GM18907 (cell line): ENCODE data around the gene APOL5.
"Not testable (repeated sequence)": the region's sequence is repeated elsewhere in the genome, so short reads cannot be mapped to it uniquely, and the experiment has no call there.

ENCODE experiments used
- ATAC-seq: cut with Tn5 transposase; IDR thresholded peaks from one replicate; pipeline ENCODE4 v1.9.1; 2021; ENCODE audit warnings: mild to moderate bottlenecking, moderate library complexity; ENCODE audit not compliant: unreplicated experiment

APOL5 gene

DNA sequence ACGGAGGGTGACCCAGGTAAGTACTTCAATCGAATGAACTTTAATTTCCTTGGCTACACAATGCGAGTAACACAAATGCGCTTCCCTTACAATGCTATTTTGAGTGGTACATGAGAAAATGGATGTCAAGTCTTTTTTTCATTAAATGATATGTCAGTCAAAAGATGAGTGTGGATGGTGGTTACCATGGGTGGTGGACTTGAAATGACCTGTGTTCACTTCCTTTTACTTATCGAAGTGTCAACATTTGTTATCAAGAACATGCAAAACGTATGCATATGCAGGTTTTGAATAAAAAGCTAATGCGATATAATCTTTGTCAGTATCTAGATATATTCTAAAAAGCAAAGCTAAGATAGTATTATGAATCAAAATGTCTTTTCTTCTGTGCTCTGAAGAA is 8.8 kb upstream of the APOL5 start:
- no peak for ATAC-seq

DNA sequence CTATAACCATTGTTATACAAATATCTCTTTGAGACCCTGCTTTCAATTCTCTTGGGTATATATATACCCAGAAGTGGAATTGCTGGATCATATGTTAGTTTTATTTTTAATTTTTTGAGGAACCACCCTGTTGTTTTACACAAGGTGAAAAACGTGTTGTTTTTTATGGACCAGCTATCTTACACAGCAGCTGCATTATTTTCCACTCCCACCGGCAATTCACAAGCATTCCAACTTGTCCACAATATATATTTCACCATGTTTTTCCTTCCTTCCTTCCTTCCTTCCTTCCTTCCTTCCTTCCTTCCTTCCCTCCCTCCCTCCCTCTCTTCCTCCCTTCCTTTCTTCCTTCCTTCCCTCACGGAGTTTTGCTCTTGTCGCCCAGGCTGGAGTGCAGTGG is 6.3 kb upstream of the APOL5 start:
- ATAC-seq, result no peak

DNA sequence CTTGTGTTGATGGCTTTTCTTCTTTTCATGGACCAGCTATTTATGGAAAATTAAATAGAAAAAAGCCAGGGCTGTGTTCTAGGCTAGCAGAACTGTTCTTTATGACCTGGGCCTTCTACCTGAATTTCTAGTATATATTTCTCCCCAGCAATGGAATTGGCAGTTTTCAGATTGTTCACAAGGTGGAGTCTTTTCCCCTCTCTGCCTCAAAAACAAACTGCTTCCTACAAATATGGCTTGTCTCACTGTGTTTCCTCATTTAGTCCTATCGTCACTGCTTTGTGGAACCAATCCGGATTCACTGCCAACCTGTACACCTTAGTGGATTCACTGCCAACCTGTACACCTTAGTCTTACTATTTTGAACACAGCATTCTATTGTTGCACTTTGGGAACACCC is 5.0 kb upstream of the APOL5 start:
- no peak for ATAC-seq

DNA sequence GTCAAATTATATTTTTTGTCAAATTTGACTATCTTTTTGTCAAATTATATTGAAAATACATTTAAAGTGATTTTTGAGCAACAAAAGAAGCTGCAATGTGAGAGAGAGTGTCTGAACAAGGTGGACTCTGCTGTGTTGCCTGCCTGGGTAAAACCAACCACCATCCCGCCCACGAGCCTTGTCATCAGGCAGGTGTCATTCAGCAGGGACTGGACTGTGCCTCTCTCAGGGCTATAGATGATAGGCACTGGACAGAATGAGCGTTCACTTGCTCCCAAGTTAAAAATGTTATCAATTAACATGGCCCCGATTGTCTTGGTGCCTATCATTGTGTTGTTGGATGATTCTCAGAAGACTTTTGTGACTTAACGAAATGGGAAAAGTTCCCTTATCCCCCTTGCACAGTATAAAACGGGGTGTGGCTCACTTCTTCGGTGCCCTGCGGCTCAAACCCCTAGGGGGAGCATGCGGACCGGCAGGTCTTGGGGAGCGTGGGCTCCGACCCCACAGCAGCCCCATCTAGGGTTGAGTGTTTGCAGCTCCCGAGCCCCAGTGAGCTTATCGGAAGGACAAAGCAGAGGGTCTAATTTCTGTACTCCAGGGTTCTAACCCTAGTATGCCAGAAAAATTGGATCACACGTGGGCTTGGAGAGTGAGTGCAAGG is 1.7 kb downstream of the APOL5 start:
- no peak for ATAC-seq

DNA sequence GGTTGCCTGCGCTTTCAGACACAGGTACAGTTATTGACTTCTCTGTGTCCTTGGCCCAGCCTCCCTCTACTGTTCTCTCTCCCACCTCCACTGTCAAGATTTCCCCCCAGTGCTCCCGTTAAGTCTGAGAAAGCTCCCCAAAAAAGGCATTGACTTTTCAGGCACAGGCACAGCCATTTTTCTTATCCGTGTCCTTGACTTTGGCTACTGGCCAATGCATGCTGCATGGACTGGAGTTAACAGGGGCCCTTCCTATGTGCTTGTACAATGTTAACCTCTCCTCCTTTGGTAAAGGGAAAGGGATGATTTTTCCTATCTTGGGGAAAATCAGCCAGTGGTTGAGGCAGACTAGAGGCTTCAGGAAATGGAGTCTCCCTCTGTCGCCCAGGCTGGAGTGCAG is 4.3 kb downstream of the APOL5 start:
- no peak for ATAC-seq

DNA sequence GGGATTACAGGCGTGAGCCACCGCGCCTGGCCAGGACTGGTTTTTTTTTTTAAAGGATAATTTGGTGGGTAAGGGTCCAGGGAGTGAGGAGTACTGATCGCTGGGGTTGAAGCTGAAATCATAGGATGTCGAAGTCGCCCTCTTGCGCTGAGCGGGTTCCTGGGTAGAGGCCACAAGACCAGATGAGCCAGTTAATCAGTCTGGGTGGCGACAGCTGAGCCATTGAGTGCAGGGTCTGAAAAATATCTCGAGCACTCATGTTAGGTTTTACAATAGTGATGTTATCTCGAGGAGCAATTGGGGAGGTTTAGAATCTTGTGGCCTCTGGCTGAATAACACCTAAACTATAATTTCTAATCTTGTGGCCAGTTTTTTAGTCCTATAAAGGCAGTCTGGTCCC is 7.8 kb downstream of the APOL5 start:
- ATAC-seq, result no peak

DNA sequence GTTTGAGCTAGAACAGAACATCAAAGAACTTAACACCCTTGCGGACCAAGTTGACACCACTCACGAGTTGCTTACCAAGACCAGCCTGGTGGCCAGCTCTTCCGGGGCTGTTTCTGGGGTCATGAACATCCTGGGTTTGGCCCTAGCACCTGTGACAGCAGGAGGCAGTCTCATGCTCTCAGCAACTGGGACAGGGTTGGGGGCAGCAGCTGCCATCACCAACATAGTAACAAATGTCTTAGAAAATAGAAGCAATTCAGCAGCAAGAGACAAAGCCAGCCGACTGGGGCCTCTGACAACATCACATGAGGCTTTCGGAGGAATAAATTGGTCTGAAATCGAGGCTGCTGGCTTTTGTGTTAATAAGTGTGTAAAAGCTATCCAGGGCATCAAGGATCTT is 8.7 kb downstream of the APOL5 start:
- no peak for ATAC-seq

DNA sequence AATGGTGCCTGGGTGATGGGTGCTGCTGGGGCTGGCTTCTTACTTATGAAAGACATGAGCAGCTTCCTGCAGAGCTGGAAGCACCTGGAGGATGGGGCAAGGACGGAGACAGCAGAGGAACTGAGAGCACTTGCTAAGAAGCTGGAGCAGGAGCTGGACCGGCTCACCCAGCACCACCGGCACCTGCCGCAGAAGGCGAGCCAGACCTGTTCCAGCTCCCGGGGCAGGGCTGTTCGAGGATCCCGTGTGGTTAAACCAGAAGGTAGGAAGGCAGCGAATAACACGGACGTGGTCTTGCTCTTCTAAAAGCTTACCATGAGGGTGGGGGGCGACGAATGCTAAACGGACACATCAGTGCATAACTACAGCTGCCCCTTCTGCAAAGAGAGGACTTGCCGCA is 9.3 kb downstream of the APOL5 start:
- ATAC-seq, result no peak

DNA sequence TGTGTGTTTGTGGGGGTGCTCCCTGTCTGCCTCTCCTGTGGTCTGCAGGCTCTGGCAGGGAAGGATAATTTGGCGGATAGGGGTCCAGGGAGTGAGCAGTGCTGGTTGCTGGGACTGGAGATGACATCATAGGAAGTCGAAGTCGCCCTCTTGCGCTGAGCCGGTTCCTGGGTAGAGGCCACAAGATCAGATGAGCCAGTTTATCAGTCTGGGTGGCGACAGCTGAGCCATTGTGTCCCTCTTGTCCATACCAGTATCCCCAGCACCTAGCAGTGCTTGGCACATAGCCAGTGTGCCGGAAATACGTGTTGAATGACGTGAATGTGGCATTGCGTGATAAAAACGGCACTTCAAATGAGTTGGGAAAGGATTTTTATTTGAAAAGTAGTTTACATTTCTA is 9.8 kb downstream of the APOL5 start:
- ATAC-seq, result no peak

DNA sequence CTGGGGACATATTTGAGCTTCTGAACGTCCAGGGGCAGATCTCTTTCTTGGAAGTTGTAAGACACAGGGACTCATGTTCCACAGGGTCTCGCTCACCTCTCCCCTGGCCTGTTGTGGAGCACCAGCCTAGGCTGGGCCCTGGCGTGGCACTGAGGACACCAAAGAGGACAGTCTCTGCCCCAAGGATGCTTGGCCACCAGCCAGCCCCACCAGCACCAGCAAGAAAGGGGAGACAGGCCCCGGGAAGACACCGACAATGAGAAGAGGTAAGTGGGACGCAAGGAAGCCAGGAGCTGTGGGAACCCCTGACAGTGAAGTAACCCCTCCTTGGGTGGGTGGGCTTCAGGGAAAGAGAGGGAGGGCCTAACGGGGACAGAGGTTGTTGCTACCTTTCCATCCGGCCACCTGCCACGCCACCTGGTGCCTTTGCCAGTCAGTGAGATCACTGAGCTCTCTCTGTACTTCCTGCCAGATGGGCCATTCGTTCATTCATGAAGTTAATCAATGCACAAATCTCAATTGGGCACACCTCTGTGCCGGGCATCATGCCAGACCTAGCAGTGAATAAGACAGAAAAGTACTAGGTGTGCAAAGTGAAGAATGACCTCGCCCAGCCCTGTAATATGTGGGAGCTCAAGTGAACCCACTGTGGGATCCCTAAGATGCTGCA is 11.1 kb downstream of the APOL5 start:
- ATAC-seq, result no peak

DNA sequence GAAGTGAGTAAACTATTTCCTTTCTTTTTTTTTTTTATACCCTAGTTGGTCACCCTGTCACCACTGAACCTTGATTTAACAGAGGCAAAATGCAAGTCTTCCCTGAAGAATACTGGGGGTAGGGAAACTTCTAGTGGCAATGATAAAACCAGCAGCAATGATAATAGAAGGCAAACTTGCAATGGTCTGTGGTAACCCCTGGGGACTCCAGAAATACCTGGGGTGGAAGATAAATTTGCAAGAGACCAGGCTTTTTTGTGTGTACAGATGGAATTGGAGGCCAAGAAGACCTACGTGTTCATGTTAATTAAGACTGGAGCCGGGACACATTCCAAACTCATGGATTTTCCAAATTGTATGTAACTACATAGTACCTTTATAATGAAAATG is 11.6 kb downstream of the APOL5 start:
- ATAC-seq, result no peak

DNA sequence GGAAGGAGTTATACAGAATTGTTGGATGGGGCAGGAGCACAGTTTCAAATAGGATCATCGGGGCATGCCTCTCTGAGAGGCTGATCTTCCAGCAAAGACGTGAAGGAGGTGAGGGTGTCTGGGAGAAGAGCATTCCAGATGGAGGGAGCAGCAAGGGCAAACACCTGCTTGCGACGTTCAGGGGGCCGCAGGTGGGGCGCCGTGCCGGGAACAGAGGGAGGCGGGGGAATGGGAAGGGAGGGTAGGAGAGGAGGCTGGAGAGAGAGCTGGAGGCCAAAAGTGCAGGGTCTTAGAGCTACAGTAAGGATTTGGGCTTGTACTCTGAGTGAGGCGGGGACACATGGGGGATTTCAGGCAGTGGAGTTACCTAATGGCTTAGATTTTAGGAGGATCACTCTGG is 13.6 kb downstream of the APOL5 start:
- ATAC-seq, result no peak

DNA sequence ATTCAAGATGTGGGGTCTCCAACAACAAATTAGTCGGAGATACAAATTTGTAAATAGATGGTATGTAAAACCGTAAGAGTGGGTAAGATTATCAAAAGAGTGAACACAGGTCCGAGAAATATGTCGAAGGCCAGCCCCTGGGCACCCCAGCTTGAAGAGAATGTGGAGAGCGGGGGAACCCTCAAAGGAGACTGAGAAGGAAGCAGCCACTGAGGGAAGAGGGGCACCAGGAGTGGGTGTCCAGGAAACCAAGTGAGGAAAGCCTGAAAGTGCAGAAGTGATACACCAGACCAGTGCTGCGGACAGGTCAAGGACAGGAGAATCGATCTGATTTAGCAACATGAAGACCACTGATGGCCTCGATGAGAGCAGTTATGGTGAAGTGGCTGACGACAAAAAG is 14.4 kb downstream of the APOL5 start:
- no peak for ATAC-seq

DNA sequence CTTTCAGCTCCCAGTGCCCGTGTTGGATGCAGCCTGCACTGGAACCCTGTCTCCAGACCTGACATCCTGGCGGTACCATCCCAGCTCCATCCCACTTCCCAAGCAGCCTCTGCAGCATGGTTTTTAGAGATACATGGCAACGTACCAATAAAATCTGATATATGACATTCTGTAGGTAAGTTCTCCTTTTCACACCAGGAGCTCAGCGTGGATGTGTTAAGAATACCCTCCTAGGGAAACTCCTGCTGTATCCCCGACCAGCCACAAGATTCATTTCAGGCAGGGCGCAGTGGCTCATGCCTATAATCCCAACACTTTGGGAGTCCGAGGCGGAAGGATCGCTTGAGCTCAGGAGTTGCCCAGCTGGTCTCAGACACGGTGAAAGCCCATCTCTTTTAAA is 15.4 kb downstream of the APOL5 start:
- ATAC-seq, result no peak

DNA sequence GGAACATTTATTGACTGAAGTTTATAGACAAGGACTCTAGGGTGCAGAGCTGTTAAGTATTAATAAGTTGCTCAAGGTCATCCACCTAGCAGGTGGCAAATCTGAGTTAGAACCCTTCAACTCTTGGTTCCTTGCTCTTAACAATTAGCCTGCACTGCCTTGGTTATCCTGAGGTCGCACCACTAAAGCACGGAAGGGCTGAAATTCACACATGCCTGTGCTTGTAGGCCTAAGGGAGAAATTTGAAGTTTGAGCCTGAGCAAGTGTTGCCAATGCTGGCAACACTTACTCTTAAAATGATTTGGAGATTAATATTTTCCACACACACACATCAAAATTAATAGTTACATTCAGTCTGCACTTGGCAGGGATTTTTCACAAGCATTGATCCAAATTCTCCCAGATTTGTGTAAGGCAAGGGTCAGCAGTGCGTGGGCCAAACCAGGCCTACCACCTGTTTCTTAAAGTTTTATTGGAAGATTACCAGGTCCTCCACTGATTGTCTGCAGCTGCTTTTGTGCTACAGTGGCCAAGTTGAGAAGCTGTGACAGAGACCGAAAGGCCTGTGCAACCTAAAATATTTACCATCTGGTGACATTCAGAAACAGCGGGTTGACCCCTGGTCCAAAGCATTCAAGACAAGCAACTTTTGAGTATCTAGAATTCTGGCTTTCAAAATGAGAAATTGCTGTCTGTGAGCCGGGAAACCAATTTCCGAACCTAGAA is 16.3 kb downstream of the APOL5 start:
- no peak for ATAC-seq

DNA sequence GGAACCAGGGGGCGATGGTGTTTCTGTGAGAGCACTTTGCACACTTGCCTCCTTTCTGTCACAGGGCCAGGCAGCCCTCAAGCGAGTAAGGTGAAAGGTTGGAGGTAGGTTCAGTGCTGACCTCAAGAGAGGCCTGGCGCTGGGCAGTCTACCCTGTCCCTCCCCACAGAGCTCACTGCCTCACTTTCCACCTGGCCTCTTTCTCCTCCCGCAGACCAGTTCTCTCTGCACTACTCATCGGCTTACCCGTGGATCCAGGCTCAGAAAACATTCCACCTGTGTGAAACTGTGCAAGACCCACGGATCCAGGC is 16.8 kb downstream of the APOL5 start:
- ATAC-seq, result no peak

DNA sequence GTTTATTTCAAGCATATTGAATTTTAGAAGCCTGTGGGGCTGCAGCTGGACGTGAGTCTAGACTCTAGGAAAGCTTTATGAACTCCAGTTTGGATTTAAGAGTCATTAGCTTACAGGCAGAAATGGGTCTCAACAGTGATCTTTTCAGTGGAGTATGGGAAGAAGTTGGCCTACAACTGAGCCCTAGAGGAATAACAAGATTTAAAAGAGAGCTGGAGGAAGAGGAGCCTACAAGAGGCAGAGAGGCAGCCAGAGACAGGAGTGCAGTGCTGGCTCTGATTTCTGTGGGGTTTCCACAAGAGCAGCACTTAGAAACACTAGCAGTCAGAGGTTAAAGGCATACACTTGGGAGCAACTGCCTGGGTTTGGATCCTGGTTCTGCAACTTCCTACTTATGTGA is 17.9 kb downstream of the APOL5 start:
- no peak for ATAC-seq

DNA sequence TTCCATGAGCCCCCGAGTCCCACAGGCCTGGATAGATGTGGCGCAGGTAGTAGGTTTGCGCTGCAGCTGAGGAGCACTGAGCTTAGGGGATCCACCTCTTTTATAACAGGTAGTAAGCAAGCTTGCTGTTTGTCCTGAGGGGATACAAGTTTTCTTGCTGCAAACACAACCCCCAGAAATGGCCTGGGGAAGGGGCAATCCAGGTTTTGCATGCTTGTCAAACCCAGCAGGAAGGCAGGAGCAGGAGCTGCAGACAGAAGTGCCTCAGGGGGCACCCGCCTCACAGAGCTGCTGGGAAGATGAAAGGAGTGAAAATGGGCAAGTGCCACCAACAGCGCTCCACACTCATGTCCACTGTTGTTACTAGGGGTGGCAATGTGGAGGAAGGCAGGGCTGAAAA is 18.5 kb downstream of the APOL5 start:
- ATAC-seq, result no peak

DNA sequence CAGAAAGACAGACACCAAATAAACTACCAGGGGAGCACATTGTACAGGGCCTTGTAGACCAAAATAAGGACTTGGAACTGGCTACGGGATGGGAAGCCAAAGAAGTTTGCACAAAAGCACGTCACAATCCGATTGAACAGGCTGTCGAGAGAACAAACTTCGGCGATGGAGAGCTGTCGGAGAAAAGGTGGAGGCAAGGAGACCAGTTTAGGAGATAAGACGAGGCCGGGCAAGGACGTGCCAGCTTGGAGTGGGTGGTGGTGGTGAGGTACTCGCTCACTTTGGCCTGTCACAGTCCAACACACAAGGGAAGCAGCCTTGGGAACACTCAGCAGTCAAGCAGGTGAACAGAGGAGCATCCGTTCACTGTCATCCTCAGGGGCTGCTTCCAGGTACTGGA is 19.0 kb downstream of the APOL5 start:
- ATAC-seq, result no peak

DNA sequence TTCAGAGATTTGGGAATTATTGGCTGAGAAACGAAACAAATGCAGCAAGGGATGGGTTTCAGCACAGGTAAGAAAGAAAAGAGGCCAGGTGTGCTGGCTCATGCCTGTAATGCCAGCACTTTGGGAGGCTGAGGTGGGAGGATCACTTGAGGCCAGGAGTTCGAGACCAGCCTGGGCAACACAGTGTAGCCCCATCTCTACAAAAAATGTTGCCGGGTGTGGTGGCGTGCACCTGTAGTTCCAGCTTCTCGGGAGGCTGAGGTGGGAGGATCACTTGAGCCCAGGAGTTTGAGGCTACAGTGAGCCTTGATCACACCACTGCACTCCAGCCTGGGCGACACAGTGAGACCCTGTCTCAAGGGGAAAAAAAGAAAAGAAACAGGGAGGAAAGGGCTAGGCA is 20.2 kb downstream of the APOL5 start:
- not testable (repeated sequence) for ATAC-seq

DNA sequence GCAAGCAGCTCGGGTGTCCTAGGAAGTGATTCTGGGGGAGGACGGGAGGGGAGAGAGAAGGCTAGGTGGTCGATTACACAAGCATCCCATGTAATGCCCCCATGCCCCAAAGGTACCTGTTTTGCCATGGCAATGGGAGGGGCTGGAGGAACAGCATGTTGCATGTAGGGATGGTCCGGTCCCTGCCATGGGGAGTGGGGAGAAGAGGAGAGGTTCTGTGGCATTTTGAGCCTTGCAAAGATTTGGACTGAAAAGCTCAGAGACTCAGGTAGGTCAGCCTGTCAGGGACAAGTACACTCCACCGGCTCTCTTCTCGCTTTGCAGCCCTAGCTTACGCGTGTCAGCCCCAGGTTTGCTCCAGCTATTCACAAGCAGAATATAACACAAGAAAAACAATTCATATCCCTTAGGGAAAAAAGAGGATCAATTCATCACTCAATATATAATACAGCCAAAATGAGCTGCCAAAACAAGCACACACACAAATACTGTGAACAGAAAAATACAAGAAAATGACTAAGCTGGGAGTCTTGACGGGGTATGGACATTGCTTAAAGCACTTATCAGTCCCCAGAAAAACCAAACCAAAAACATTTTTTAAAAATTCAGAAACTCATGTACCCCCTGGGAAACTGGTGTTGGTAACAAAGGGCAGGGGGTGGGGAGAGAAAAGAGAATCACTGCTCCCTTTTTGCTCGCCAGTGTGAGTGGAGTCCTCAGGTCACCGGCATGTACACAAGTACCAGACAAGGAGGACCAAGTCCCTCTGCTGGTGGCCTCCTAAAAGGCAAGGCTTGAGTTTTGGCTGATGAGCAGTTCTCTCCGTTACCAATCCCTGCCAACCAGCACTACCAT is 21.6 kb downstream of the APOL5 start:
- no peak for ATAC-seq

DNA sequence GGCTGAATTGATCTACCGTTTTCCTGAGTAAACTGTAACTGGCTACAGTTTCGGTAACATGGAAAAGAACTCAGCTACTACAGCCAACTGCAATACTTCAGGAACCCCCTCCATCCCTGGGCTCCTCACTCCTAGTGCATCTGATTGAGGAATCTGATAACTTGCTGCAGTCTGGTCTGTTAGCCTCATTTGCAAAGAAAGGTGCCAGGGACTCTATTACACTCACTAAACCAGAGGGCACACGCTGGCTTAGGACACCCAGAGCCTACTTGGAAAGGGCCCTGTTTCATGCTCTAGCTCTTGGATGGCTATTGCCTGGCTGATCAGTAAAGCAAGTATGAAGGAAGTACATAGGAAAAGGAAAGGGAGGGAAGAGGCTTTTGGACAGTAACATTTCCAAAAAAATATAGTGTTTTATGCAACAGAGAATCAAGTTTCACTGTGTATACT is 22.3 kb downstream of the APOL5 start:
- ATAC-seq, result no peak
